Right atrium auricular region (tissue), 2 donors: ENCODE measurements around the gene TMEM158. TPM values are rescaled to one million over a fixed set of nuclear protein-coding genes. Genes with fewer than 3 reads are reported as not detected.

Experiments
- DNase-seq: peaks from one replicate; pipeline ENCODE4 v3.0.0-alpha.2; 2019; ENCODE audit warnings: low spot score
- H3K27ac ChIP-seq, 2 donors: fragments of 200-600 bp; sonication (generic); 1 replicate in 1 of 2; 2 replicates in 1 of 2; pipeline ENCODE4 v1.5.1; 2016 to 2019
- H3K27me3 ChIP-seq, 2 donors: fragments of 200-600 bp; sonication (generic); one replicate each; pipeline versions ENCODE4 v1.5.1 to v1.6.0; 2017 to 2019
- H3K36me3 ChIP-seq: fragments of 200-600 bp; sonication (generic); one replicate; pipeline ENCODE4 v1.5.1; 2016
- H3K4me1 ChIP-seq, 2 donors: fragments of 200-600 bp; sonication (generic); one replicate each; pipeline versions ENCODE4 v1.5.1 to v1.6.0; 2017 to 2019
- H3K4me3 ChIP-seq, 2 donors: fragments of 200-600 bp; sonication (generic); 1 replicate in 1 of 2; 2 replicates in 1 of 2; pipeline ENCODE4 v1.5.1; 2017 to 2019; ENCODE audit warnings: mild to moderate bottlenecking in 1 of 2, moderate library complexity in 1 of 2
- H3K9me3 ChIP-seq, 2 donors: fragments of 200-600 bp; sonication (generic); one replicate each; pipeline ENCODE4 v1.5.1; 2019
- total RNA-seq, 2 donors: library from RNA; depleted of rRNA; stranded (reverse); fragments of >200 nt; gene quantifications; one replicate each; pipeline ENCODE4 v1.1.0, GENCODE V29; 2016
- TF ChIP-seq, protein P1 (sequence below), 2 donors: fragments of 200-600 bp; sonication (generic); IDR thresholded peaks; one replicate each; pipeline ENCODE4 v1.5.1; 2019; ENCODE audit warnings: antibody characterized with exemption in 2 of 2

The TMEM158 gene
- total RNA-seq, result not detected

GRCh38 chr3:45226206-45226915 is at the start of gene TMEM158:
Gene TMEM158 (minus strand): TSS chr3:45226287. CDS start chr3:45226027, 260 bp downstream.
- TF ChIP-seq, protein P1, sequence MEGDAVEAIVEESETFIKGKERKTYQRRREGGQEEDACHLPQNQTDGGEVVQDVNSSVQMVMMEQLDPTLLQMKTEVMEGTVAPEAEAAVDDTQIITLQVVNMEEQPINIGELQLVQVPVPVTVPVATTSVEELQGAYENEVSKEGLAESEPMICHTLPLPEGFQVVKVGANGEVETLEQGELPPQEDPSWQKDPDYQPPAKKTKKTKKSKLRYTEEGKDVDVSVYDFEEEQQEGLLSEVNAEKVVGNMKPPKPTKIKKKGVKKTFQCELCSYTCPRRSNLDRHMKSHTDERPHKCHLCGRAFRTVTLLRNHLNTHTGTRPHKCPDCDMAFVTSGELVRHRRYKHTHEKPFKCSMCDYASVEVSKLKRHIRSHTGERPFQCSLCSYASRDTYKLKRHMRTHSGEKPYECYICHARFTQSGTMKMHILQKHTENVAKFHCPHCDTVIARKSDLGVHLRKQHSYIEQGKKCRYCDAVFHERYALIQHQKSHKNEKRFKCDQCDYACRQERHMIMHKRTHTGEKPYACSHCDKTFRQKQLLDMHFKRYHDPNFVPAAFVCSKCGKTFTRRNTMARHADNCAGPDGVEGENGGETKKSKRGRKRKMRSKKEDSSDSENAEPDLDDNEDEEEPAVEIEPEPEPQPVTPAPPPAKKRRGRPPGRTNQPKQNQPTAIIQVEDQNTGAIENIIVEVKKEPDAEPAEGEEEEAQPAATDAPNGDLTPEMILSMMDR (IDR thresholded peaks at IDR 0.05), result no peak
- no peak within 1 kb of the TSS for H3K27ac ChIP-seq

DNA sequence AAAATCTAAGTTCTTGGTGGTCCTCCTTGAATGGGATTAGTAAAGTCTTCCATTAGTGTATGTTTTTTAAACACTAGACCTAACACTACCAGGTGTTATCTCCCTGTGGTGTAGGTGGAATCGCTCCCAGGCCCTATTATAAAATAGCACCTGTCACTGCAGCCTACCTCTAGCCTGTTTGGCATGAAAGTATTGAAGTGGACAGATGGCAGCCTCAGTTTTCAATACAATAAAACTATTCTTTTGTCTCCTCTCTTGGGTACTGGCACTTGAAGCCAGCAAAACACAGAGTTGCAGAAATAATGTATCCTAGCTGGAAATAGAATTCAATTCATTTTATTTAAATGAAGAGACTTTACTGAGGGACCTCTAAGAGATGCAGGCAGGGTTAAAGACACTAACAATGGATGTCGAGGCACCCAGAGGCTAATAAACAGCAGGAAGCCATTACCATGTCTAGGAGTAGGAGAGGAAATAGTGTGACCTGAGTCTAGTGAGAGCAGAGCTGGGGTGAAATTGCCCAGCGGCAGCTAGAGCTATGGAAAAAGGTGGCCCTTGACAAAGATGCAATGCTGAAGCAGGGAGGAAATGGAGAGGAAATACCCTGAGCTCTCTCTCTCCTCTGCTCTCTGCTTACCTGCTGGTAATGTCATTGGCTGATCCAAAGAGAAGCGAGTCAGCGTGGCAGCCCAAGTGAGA is 49.1 kb upstream of the TMEM158 start:
- H3K27me3 ChIP-seq, result no peaks in the 10 kb centered on the region
- peaks cover 0 to 19% of the 10 kb centered on the region in 2 donors for H3K9me3 ChIP-seq
- DNase-seq, result no peak
- no peak overlapping the region for H3K27ac ChIP-seq
- no peaks in the 10 kb centered on the region for H3K36me3 ChIP-seq
- TF ChIP-seq, protein P1 (IDR thresholded peaks at IDR 0.05), result no peak
- H3K4me3 ChIP-seq, result no peak overlapping the region
- H3K4me1 ChIP-seq, result no peaks in the 10 kb centered on the region

More at GRCh38 chr3:45226206-45226915, at the start of gene TMEM158:
- Histone ChIP-seq H3K36me3 (no peaks in the 10 kb centered on the region), H3K4me1 (peaks cover 0 to 11% of the 10 kb centered on the region in 2 donors), H3K4me3 (peak within 1 kb of the TSS; percentile 24 to 60), H3K27me3 (peaks cover 0 to 3% of the 10 kb centered on the region in 2 donors), H3K9me3 (no peaks in the 10 kb centered on the region)
- DNase-seq, result peak; percentile 61

- no peaks in the 10 kb centered on the region for H3K4me1 ChIP-seq
- TF ChIP-seq, protein P1 (IDR thresholded peaks at IDR 0.05), result no peak
- no peak overlapping the region for H3K27ac ChIP-seq
- no peak overlapping the region for H3K4me3 ChIP-seq
- no peak for DNase-seq
- H3K27me3 ChIP-seq, result no peaks in the 10 kb centered on the region
- H3K9me3 ChIP-seq, result peaks cover 0 to 19% of the 10 kb centered on the region in 2 donors
- H3K36me3 ChIP-seq, result no peaks in the 10 kb centered on the region
These were observed 47.8 kb upstream of the TMEM158 start for GRCh38 chr3:45273681-45274515.

DNA sequence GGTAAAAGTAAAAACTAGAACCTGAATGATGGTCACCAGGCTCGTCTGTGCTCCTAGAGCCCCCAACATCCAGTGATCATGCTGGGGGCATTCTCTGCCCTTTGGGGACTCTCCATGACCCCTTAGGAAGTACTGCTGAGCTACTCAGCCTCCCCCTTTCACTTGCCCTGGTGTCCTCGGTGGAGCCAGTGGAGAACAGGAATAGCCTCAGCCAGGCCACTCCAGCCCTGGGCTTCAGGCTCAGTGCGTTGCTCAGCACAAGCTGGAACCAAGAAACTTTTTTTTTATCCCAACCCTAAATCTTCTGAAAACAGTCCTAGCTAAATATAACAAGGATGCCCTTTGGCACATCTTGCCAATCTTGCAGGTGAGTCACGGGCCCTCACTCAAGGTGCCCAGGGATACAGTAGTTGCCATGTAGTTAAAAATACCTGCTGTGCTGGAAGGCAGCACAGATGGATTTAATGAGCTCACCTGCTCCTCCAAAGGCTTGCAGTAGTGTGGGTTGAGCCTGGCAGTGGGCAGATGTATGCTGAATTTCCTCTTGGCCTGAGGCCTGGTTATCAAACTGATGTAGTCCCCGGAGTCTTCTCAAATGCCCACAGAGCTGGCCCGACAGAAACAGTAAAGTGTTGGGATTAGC is 46.9 kb upstream of the TMEM158 start:
- peaks cover 0 to 13% of the 10 kb centered on the region in 2 donors for H3K9me3 ChIP-seq
- no peaks in the 10 kb centered on the region for H3K27me3 ChIP-seq
- H3K27ac ChIP-seq, result no peak overlapping the region
- TF ChIP-seq, protein P1 (IDR thresholded peaks at IDR 0.05), result no peak
- no peaks in the 10 kb centered on the region for H3K4me1 ChIP-seq
- no peak overlapping the region for H3K4me3 ChIP-seq
- no peak for DNase-seq
- H3K36me3 ChIP-seq, result no peaks in the 10 kb centered on the region

DNA sequence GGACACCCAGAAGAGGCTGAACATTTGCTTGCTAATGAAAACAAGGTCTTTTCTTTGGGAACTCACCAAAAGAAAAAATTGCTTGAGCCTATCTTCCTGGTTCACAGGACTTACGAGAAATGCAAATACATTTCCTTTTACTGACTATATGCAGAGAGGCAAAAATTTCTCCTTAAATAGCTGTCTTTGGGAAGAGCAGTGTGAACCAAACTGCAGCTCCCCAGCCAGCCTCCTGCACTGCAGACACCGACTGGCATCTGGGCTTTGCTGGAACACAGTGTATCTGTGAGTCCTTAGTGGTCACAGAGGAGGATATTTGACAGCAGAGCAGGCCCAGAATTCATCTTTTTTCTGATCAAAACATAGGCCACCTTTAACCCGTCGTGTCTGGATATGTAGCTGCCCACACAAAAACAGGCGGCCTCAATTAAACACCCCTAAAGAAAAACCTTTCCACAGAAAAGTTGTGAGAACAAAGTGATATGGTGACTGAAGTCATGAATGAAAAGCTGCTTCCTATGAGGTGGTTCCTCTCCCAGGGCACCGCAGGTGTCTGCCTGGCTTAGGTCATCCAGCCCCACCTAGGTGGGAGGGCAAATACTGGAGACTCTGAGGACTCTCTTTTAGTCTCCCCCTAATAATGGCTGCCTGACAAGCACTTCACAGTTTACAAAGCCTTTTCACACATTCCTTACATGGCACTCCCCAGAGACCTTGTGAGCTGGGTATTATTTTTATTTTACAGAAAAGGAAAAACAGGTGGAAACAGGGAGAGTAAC is 46.1 kb upstream of the TMEM158 start:
- no peak for DNase-seq
- Histone ChIP-seq H3K27ac (no peak overlapping the region), H3K27me3 (no peaks in the 10 kb centered on the region), H3K4me1 (no peaks in the 10 kb centered on the region), H3K36me3 (no peaks in the 10 kb centered on the region), H3K9me3 (peaks cover 0 to 6% of the 10 kb centered on the region in 2 donors), H3K4me3 (no peak overlapping the region)
- TF ChIP-seq, protein P1 (IDR thresholded peaks at IDR 0.05), result no peak
